HEK293 (cell line): ENCODE results near the gene LIPA.

ENCODE experiments used
- BCL11B ChIP-seq: fragments of 450-650 bp; formaldehyde crosslinking; IDR thresholded peaks from 2 replicates; pipeline ENCODE4 v1.5.1; 2016; ENCODE audit warnings: low read depth, missing biosample characterization, missing genetic modification characterization
- SP2 ChIP-seq: fragments of 450-650 bp; formaldehyde crosslinking; IDR thresholded peaks from 2 replicates; pipeline ENCODE4 v1.5.1; 2016; ENCODE audit warnings: missing biosample characterization, missing genetic modification characterization
- ZBTB1 ChIP-seq: fragments of 450-650 bp; formaldehyde crosslinking; IDR thresholded peaks from 2 replicates; pipeline ENCODE4 v1.5.1; 2016; ENCODE audit warnings: missing biosample characterization, missing genetic modification characterization
- ZNF112 ChIP-seq: fragments of 450-650 bp; formaldehyde crosslinking; IDR thresholded peaks from 2 replicates; pipeline ENCODE4 v1.5.0; 2017; ENCODE audit warnings: missing biosample characterization, missing genetic modification characterization
- ZNF416 ChIP-seq: fragments of 450-650 bp; formaldehyde crosslinking; IDR thresholded peaks from 2 replicates; pipeline ENCODE4 v1.5.1; 2016; ENCODE audit warnings: missing biosample characterization, missing genetic modification characterization
- ZNF48 ChIP-seq: fragments of 450-650 bp; formaldehyde crosslinking; IDR thresholded peaks from 2 replicates; pipeline ENCODE4 v1.5.1; 2016; ENCODE audit warnings: missing biosample characterization, missing genetic modification characterization
- TF ChIP-seq, protein P1 (sequence below): fragments of 450-650 bp; formaldehyde crosslinking; IDR thresholded peaks from 2 replicates; pipeline ENCODE4 v1.5.1; 2016; ENCODE audit warnings: missing biosample characterization, missing genetic modification characterization
- TF ChIP-seq, protein P2 (sequence below): fragments of 450-650 bp; formaldehyde crosslinking; IDR thresholded peaks from 2 replicates; pipeline ENCODE4 v1.5.1; 2016; ENCODE audit warnings: missing biosample characterization, missing genetic modification characterization
- TF ChIP-seq, protein P3 (sequence below): fragments of 450-650 bp; formaldehyde crosslinking; IDR thresholded peaks from 2 replicates; pipeline ENCODE4 v1.5.1; 2016; ENCODE audit warnings: missing biosample characterization, missing genetic modification characterization

DNA sequence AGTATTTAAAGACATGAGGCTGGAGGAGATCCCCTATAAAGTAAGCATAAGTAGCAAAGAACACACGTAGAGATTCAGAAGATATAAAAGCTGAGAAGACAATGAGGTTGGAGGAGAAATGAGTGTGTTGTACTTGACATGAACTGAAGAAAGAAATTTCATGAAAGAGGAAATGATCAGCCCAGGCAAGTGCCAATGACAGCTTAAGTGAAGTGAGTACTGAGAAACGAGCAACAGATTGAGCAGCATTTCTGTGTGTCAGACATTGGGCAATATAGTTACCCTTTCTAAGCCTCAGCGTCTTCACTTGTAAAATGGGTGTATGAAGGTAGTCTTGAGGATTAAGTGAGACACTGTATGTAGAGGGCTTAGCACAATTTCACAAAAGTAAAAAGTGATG lies 4.8 kb upstream of the LIPA start:
- TF ChIP-seq BCL11B (tag by site-specific recombination), result no peak
- TF ChIP-seq, protein P1, sequence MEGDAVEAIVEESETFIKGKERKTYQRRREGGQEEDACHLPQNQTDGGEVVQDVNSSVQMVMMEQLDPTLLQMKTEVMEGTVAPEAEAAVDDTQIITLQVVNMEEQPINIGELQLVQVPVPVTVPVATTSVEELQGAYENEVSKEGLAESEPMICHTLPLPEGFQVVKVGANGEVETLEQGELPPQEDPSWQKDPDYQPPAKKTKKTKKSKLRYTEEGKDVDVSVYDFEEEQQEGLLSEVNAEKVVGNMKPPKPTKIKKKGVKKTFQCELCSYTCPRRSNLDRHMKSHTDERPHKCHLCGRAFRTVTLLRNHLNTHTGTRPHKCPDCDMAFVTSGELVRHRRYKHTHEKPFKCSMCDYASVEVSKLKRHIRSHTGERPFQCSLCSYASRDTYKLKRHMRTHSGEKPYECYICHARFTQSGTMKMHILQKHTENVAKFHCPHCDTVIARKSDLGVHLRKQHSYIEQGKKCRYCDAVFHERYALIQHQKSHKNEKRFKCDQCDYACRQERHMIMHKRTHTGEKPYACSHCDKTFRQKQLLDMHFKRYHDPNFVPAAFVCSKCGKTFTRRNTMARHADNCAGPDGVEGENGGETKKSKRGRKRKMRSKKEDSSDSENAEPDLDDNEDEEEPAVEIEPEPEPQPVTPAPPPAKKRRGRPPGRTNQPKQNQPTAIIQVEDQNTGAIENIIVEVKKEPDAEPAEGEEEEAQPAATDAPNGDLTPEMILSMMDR (tag by site-specific recombination), result no peak
- no peak for TF ChIP-seq ZNF416 (tag by site-specific recombination)
- no peak for TF ChIP-seq ZNF112 (tag by site-specific recombination)
- TF ChIP-seq, protein P2, sequence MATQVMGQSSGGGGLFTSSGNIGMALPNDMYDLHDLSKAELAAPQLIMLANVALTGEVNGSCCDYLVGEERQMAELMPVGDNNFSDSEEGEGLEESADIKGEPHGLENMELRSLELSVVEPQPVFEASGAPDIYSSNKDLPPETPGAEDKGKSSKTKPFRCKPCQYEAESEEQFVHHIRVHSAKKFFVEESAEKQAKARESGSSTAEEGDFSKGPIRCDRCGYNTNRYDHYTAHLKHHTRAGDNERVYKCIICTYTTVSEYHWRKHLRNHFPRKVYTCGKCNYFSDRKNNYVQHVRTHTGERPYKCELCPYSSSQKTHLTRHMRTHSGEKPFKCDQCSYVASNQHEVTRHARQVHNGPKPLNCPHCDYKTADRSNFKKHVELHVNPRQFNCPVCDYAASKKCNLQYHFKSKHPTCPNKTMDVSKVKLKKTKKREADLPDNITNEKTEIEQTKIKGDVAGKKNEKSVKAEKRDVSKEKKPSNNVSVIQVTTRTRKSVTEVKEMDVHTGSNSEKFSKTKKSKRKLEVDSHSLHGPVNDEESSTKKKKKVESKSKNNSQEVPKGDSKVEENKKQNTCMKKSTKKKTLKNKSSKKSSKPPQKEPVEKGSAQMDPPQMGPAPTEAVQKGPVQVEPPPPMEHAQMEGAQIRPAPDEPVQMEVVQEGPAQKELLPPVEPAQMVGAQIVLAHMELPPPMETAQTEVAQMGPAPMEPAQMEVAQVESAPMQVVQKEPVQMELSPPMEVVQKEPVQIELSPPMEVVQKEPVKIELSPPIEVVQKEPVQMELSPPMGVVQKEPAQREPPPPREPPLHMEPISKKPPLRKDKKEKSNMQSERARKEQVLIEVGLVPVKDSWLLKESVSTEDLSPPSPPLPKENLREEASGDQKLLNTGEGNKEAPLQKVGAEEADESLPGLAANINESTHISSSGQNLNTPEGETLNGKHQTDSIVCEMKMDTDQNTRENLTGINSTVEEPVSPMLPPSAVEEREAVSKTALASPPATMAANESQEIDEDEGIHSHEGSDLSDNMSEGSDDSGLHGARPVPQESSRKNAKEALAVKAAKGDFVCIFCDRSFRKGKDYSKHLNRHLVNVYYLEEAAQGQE (tag by site-specific recombination), result no peak
- no peak for TF ChIP-seq ZBTB1 (tag by site-specific recombination)
- TF ChIP-seq, protein P3, sequence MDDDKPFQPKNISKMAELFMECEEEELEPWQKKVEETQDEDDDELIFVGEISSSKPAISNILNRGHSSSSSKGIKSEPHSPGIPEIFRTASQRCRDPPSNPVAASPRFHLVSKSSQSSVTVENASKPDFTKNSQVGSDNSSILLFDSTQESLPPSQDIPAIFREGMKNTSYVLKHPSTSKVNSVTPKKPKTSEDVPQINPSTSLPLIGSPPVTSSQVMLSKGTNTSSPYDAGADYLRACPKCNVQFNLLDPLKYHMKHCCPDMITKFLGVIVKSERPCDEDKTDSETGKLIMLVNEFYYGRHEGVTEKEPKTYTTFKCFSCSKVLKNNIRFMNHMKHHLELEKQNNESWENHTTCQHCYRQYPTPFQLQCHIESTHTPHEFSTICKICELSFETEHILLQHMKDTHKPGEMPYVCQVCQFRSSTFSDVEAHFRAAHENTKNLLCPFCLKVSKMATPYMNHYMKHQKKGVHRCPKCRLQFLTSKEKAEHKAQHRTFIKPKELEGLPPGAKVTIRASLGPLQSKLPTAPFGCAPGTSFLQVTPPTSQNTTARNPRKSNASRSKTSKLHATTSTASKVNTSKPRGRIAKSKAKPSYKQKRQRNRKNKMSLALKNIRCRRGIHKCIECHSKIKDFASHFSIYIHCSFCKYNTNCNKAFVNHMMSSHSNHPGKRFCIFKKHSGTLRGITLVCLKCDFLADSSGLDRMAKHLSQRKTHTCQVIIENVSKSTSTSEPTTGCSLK (tag by site-specific recombination), result no peak
- no peak for TF ChIP-seq SP2 (tag by site-specific recombination)
- no peak for TF ChIP-seq ZNF48 (tag by site-specific recombination)
